Stimulated activated CD4-positive, alpha-beta T cell treated with anti-CD3 and anti-CD28 coated beads, TNF-alpha, amount 100 ng/mL, for 1 hour (primary cell): ENCODE data around the gene GFI1.
"Not testable (repeated sequence)": the region's sequence is repeated elsewhere in the genome, so short reads cannot be mapped to it uniquely, and the experiment has no call there.

ENCODE experiments used
- DNase-seq, 3 donors: peaks; one replicate each; pipeline ENCODE4 v3.0.0-alpha.2; 2020; ENCODE audit warnings: low read depth in 3 of 3, low spot score in 1 of 3

The GFI1 gene

GRCh38 chr1:92486251-92487077 lies at the start of gene GFI1:
GFI1 (minus strand) TSS chr1:92486925; CDS start chr1:92483487, 3,438 bp downstream.
- DNase-seq: peak in 1 of 3 donors; percentile 46

GRCh38 chr1:92532371-92532770 lies 45.6 kb upstream of the GFI1 start:
- not testable (repeated sequence) for DNase-seq

- DNase-seq: not testable (repeated sequence)
Measured at GRCh38 chr1:92531939-92532338, 45.2 kb upstream of the GFI1 start.

GRCh38 chr1:92527670-92528069 lies 40.9 kb upstream of the GFI1 start:
- DNase-seq: no peak

GRCh38 chr1:92524944-92525590 lies 38.3 kb upstream of the GFI1 start:
- DNase-seq: not testable (repeated sequence)

GRCh38 chr1:92519043-92519442 lies 32.3 kb upstream of the GFI1 start:
- DNase-seq: no peak

- DNase-seq: no peak
Measured at GRCh38 chr1:92516574-92516973, 29.8 kb upstream of the GFI1 start.

- no peak for DNase-seq
Measured at GRCh38 chr1:92515796-92516201, 29.1 kb upstream of the GFI1 start.

- no peak for DNase-seq
Measured at GRCh38 chr1:92511541-92511940, 24.8 kb upstream of the GFI1 start.

GRCh38 chr1:92509619-92510018 lies 22.9 kb upstream of the GFI1 start:
- no peak for DNase-seq

GRCh38 chr1:92505015-92505692 lies 18.4 kb upstream of the GFI1 start:
- DNase-seq: no peak

- no peak for DNase-seq
Measured at GRCh38 chr1:92504291-92505014, 17.7 kb upstream of the GFI1 start.

GRCh38 chr1:92503926-92504285 lies 17.2 kb upstream of the GFI1 start:
- DNase-seq: no peak

GRCh38 chr1:92503043-92503925 lies 16.6 kb upstream of the GFI1 start:
- DNase-seq: no peak

GRCh38 chr1:92502247-92502646 lies 15.5 kb upstream of the GFI1 start:
- no peak for DNase-seq

- DNase-seq: no peak
Measured at GRCh38 chr1:92500552-92500951, 13.8 kb upstream of the GFI1 start.

GRCh38 chr1:92495392-92496063 lies 8.8 kb upstream of the GFI1 start:
- DNase-seq: no peak

- no peak for DNase-seq
Measured at GRCh38 chr1:92494485-92495141, 7.9 kb upstream of the GFI1 start.

GRCh38 chr1:92493139-92493538 lies 6.4 kb upstream of the GFI1 start:
- DNase-seq: no peak
